IMR-90 (cell line): ENCODE measurements around the gene NRG4.

Source experiments
- BHLHE40 ChIP-seq: fragments of 150-350 bp; IDR thresholded peaks from 2 replicates; pipeline ENCODE4 v1.6.1; 2016; ENCODE audit warnings: mild to moderate bottlenecking, low read depth, low read length
- CHD1 ChIP-seq: IDR thresholded peaks from 2 replicates; pipeline ENCODE4 v1.6.1; 2012; ENCODE audit warnings: low read depth, low read length, improper control_type of control experiment
- CTCF ChIP-seq: conservative IDR thresholded peaks from 2 replicates; pipeline ENCODE4 v1.5.1; 2012; ENCODE audit warnings: mild to moderate bottlenecking, low read depth, low read length, improper control_type of control experiment
- ELK1 ChIP-seq: fragments of 150-350 bp; IDR thresholded peaks from 2 replicates; pipeline ENCODE4 v1.6.1; 2016; ENCODE audit warnings: low read depth, mild to moderate bottlenecking, low read length, moderate library complexity, borderline replicate concordance
- MAFK ChIP-seq: IDR thresholded peaks from 2 replicates; pipeline ENCODE4 v1.6.1; 2012; ENCODE audit warnings: low read depth, low read length, improper control_type of control experiment
- MAZ ChIP-seq: IDR thresholded peaks from 2 replicates; pipeline ENCODE4 v1.6.1; 2012; ENCODE audit warnings: low read depth, mild to moderate bottlenecking, low read length, improper control_type of control experiment, moderate library complexity, borderline replicate concordance
- MXI1 ChIP-seq: IDR thresholded peaks from 2 replicates; pipeline ENCODE4 v1.6.1; 2012; ENCODE audit warnings: low read depth, mild to moderate bottlenecking, low read length, moderate library complexity, borderline replicate concordance
- POLR2A ChIP-seq: IDR thresholded peaks from 2 replicates; pipeline ENCODE4 v1.6.1; 2012; ENCODE audit warnings: mild to moderate bottlenecking, low read depth, low read length
- RAD21 ChIP-seq: IDR thresholded peaks from 2 replicates; pipeline ENCODE4 v1.6.1; 2012; ENCODE audit warnings: low read length, improper control_type of control experiment
- RFX5 ChIP-seq: IDR thresholded peaks from 2 replicates; pipeline ENCODE4 v1.8.0; 2012; ENCODE audit warnings: low read depth, mild to moderate bottlenecking, low read length, moderate library complexity
- SMC3 ChIP-seq: fragments of 150-350 bp; IDR thresholded peaks from 2 replicates; pipeline ENCODE4 v1.6.1; 2016; ENCODE audit warnings: low read depth, mild to moderate bottlenecking, antibody characterized with exemption, low read length, moderate library complexity
- USF2 ChIP-seq: fragments of 150-350 bp; IDR thresholded peaks from 2 replicates; pipeline ENCODE4 v1.6.1; 2017; ENCODE audit warnings: mild to moderate bottlenecking, antibody characterized with exemption, low read length, low read depth

DNA sequence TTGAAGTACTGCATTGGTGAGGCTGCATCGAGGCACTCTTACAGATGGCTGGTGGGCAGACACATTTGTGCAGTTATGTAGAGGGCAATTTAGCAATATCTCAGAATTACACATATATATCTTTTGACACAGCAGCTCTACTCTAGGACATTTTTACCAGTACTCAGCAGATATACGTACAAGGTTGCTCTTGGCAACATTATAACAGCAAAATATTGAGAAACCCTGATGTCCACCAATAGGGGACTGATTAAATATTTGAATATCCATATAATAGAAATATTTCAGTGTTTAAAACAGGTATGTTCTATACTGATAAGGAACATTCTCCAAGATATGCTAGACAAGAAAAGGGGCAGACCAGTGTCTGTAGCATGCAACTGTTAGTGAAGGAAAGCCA is 116.5 kb downstream of the NRG4 start:
- TF ChIP-seq CTCF, result no peak
- no peak for TF ChIP-seq USF2
- TF ChIP-seq BHLHE40, result no peak
- no peak for TF ChIP-seq MAZ
- no peak for TF ChIP-seq ELK1
- TF ChIP-seq POLR2A, result no peak
- no peak for TF ChIP-seq RAD21
- TF ChIP-seq MAFK, result no peak
- no peak for TF ChIP-seq SMC3
- TF ChIP-seq MXI1, result no peak
- TF ChIP-seq RFX5, result no peak
- no peak for TF ChIP-seq CHD1
